H1 (cell line): Measurements from ENCODE around the gene APP. TPM values are rescaled to one million over a fixed set of nuclear protein-coding genes. Genes with fewer than 3 reads are reported as not detected.

Experiments used
- GTF2F1 ChIP-seq: IDR thresholded peaks from 2 replicates; pipeline ENCODE4 v1.6.1; 2012; ENCODE audit warnings: low read depth, low read length, improper control_type of control experiment, borderline replicate concordance
- KDM1A ChIP-seq: fragments of 200-600, 300-600 bp; sonication (generic); IDR thresholded peaks from 2 replicates; pipeline ENCODE4 v1.7.1; 2016; ENCODE audit warnings: mild to moderate bottlenecking, low read length, borderline replicate concordance
- NRF1 ChIP-seq: IDR thresholded peaks from 2 replicates; pipeline ENCODE4 v1.6.1; 2011; ENCODE audit warnings: mild to moderate bottlenecking, low read depth, low read length, improper control_type of control experiment
- polyA plus RNA-seq, 7 experiments: library from polyadenylated mRNA; depleted of rRNA in 3 of 7; stranded (reverse) in 5 of 7; unstranded in 2 of 7; fragments of >200 nt in 5 of 7; fragments of 200-250 nt in 2 of 7; gene quantifications; 1 replicate in 5 of 7; 2 replicates in 1 of 7; 4 replicates in 1 of 7; pipeline versions ENCODE4 v1.2.1 to v1.2.3, GENCODE V29; 2011 to 2013; ENCODE audit warnings: missing spikeins in 2 of 7, mixed read lengths in 2 of 7
- total RNA-seq: library from RNA; stranded (reverse); fragmentation: NEBNext Ultra II Directional; extraction: Animal tissue kit (Norgen Biotek cat#: 25700); gene quantifications from 2 replicates; pipeline ENCODE4 v1.2.1, GENCODE V29; 2021
- TF ChIP-seq, protein P1 (sequence below): IDR thresholded peaks from 2 replicates; pipeline ENCODE4 v1.6.1; 2011; ENCODE audit warnings: low read length, improper control_type of control experiment
- TF ChIP-seq, protein P2 (sequence below): IDR thresholded peaks from 2 replicates; pipeline ENCODE4 v1.6.1; 2012; ENCODE audit warnings: low read length, inconsistent platforms

APP gene
- total and polyA plus RNA-seq, 2 of the 8 experiments (the other 6 are each of a cell fraction or from before 2014, with no cell fraction given) = 375 to 551 TPM

DNA sequence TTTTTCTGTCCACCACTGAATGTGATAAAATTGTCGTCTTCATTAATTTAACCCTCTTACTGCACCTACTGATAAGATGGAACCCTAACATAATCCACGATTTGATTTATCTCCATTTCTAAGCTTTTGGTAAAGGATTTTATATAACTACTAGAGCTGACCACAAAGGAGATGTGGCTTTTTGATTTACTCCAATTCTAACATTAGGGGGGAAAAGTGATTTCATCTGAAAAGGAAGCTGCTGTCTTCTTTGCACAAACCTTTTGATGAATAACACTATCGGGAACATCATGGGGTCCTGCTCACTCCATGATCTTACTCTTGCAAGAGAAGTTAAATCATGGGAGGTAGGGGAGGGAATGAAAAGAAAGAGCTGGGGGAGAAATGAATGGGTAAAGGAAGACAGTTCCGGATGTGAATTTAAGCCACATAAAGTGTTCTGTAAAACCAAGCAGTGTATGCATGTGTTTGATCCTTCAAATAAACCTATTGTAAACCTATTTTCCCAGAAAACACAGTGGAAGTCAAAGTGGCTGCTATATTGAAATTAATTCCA is 274.0 kb downstream of the APP start (continued):
- TF ChIP-seq GTF2F1 (no peak), NRF1 (no peak), KDM1A (no peak)
- TF ChIP-seq, protein P1, sequence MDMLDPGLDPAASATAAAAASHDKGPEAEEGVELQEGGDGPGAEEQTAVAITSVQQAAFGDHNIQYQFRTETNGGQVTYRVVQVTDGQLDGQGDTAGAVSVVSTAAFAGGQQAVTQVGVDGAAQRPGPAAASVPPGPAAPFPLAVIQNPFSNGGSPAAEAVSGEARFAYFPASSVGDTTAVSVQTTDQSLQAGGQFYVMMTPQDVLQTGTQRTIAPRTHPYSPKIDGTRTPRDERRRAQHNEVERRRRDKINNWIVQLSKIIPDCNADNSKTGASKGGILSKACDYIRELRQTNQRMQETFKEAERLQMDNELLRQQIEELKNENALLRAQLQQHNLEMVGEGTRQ = no peak
- TF ChIP-seq, protein P2, sequence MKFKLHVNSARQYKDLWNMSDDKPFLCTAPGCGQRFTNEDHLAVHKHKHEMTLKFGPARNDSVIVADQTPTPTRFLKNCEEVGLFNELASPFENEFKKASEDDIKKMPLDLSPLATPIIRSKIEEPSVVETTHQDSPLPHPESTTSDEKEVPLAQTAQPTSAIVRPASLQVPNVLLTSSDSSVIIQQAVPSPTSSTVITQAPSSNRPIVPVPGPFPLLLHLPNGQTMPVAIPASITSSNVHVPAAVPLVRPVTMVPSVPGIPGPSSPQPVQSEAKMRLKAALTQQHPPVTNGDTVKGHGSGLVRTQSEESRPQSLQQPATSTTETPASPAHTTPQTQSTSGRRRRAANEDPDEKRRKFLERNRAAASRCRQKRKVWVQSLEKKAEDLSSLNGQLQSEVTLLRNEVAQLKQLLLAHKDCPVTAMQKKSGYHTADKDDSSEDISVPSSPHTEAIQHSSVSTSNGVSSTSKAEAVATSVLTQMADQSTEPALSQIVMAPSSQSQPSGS = no peak
